Neural cell (in vitro differentiated cells): Measurements from ENCODE around the gene ALDH8A1.

Experiments
- CTCF ChIP-seq: fragments of 450-650 bp; IDR thresholded peaks from 2 replicates; pipeline ENCODE4 v1.5.1; 2014; ENCODE audit warnings: antibody characterized with exemption, mild to moderate bottlenecking, moderate library complexity; ENCODE audit not compliant: poor library complexity, severe bottlenecking
- EP300 ChIP-seq: fragments of 450-650 bp; conservative IDR thresholded peaks from 2 replicates; pipeline ENCODE4 v1.6.1; 2014; ENCODE audit warnings: antibody characterized with exemption, mild to moderate bottlenecking, moderate library complexity; ENCODE audit not compliant: poor library complexity, severe bottlenecking
- EZH2 ChIP-seq: fragments of 200-600, 300-800 bp; shearing (Covaris generic), sonication (generic); IDR thresholded peaks from 2 replicates; pipeline ENCODE4 v1.6.1; 2014; ENCODE audit warnings: antibody characterized with exemption, low read length, borderline replicate concordance, mild to moderate bottlenecking; ENCODE audit not compliant: insufficient read depth, poor library complexity, severe bottlenecking
- REST ChIP-seq: IDR thresholded peaks from 2 replicates; pipeline ENCODE4 v1.6.1; 2012; ENCODE audit warnings: borderline replicate concordance

GRCh38 chr6:134909701-134910592 is 40.0 kb downstream of the ALDH8A1 start:
- TF ChIP-seq EP300 (no peak), EZH2 (no peak), CTCF (no peak), REST (no peak)
